ENCODE measurements around the gene TGIF1. TPM values are rescaled to one million over a fixed set of nuclear protein-coding genes. Genes with fewer than 3 reads are reported as not detected.

TGIF1 gene
- total and polyA plus RNA-seq, 4 experiments from 2014 or later, result 69.6 to 95.1 (median 87.9) TPM

DNA sequence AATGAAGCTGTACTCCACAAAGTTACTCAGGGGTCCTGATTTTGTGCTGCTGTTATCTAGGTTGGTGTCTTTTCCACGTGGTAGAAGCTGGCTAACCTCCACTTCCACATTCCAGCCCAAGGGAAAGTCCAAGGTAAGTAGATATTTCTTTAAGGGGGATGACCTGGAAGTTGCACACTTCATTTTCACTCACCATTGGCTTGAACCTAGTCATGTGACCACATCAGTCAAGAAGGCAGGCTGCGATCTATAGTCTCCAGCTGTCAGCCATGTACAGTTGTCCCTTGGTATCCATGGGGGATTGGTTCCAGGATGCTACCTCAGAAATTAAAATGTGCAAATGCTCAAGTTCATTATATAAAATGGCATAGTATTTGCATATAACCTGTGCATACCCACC, 31.9 kb upstream of the TGIF1 start:
- H3K4me1 ChIP-seq (ENCODE audit: insufficient read depth, low read length), result no peaks in the 10 kb centered on the region
- no peak for DNase-seq
- H3K4me1 Mint-ChIP-seq, result no peaks in the 10 kb centered on the region
- no peak overlapping the region for H3K27ac Mint-ChIP-seq
- no peaks in the 10 kb centered on the region for H3K27me3 ChIP-seq (ENCODE audit: insufficient read depth, low read length)
- H3K9me3 ChIP-seq (ENCODE audit: control insufficient read depth in 1 of 2, low read length in 2 of 2), result no peaks in the 10 kb centered on the region
- peaks cover 0 to 3% (median 0%) of the 10 kb centered on the region in 8 donors for H3K9me3 Mint-ChIP-seq
- H3K27ac ChIP-seq (ENCODE audit: low read depth, low read length), result no peak overlapping the region
- no peak overlapping the region for H3K4me3 Mint-ChIP-seq
- intact Hi-C loops (cut with micrococcal nuclease), result no loop called here
- ChIA-PET CTCF (ENCODE audit: partially characterized antibody) (no interaction called here), POLR2A (ENCODE audit: partially characterized antibody) (interaction anchor here (0.7 kb wide), 1 partner anchor 48 kb away, joined by 3 read pairs; no protein-coding TSS in a partner anchor)
- H3K36me3 Mint-ChIP-seq, result no peaks in the 10 kb centered on the region
- H3K27me3 Mint-ChIP-seq, result no peaks in the 10 kb centered on the region
- H3K4me3 ChIP-seq (ENCODE audit: low read length in 2 of 2), result no peak overlapping the region
- H3K36me3 ChIP-seq (ENCODE audit: insufficient read depth, low read length), result no peaks in the 10 kb centered on the region

DNA sequence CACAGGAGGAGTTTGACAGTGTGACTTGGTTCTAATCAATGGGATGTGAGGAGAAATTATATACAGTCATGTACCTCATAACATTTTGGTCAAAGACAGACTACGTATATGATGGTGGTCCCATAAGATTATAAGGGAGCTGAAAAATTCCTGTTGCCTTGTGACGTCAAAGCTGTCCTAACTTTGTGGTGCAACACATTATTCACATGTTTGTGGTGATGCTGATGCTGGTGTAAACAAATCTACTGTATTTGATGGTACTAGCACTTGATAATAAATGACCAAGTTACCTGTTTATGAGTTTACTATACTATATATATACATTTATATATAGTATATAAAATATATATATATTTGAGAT, 29.1 kb upstream of the TGIF1 start:
- H3K4me3 ChIP-seq (ENCODE audit: low read length in 2 of 2), result no peak overlapping the region
- Mint-ChIP-seq H3K4me3 (no peak overlapping the region), H3K9me3 (peaks cover 0 to 3% (median 0%) of the 10 kb centered on the region in 8 donors), H3K27ac (no peak overlapping the region), H3K36me3 (no peaks in the 10 kb centered on the region), H3K4me1 (no peaks in the 10 kb centered on the region), H3K27me3 (no peaks in the 10 kb centered on the region)
- no peak overlapping the region for H3K27ac ChIP-seq (ENCODE audit: low read depth, low read length)
- no peaks in the 10 kb centered on the region for H3K27me3 ChIP-seq (ENCODE audit: insufficient read depth, low read length)
- no peak for DNase-seq
- H3K36me3 ChIP-seq (ENCODE audit: insufficient read depth, low read length), result no peaks in the 10 kb centered on the region
- CTCF ChIA-PET (ENCODE audit: partially characterized antibody), result no interaction called here
- no peaks in the 10 kb centered on the region for H3K4me1 ChIP-seq (ENCODE audit: insufficient read depth, low read length)
- POLR2A ChIA-PET (ENCODE audit: partially characterized antibody), result no interaction called here
- H3K9me3 ChIP-seq (ENCODE audit: control insufficient read depth in 1 of 2, low read length in 2 of 2), result no peaks in the 10 kb centered on the region
- intact Hi-C loops (cut with micrococcal nuclease), result no loop called here

DNA sequence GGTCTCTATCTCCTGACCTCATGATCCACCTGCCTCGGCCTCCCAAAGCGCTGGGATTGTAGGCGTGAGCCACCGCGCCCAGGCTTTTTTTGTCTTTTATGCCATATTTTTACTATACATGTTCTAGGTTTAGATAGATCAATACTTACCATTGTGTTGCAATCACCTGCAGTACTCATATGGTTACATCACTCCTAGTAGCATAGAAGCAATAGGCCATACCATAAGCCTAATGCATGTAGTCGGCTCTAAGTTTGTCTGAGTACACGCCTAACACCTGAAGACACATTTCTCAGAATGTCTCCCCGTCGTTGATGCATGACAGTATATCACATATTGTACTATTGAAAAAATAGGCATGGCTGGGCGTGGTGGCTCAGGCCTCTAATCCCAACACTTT, 27.1 kb upstream of the TGIF1 start:
- POLR2A ChIA-PET (ENCODE audit: partially characterized antibody), result no interaction called here
- no peaks in the 10 kb centered on the region for H3K9me3 ChIP-seq (ENCODE audit: control insufficient read depth in 1 of 2, low read length in 2 of 2)
- no peaks in the 10 kb centered on the region for H3K36me3 ChIP-seq (ENCODE audit: insufficient read depth, low read length)
- no peak overlapping the region for H3K4me3 ChIP-seq (ENCODE audit: low read length in 2 of 2)
- no peak overlapping the region for H3K27ac ChIP-seq (ENCODE audit: low read depth, low read length)
- no peaks in the 10 kb centered on the region for H3K27me3 Mint-ChIP-seq
- no peak for DNase-seq
- H3K4me1 Mint-ChIP-seq, result no peaks in the 10 kb centered on the region
- intact Hi-C loops (cut with micrococcal nuclease), result loop anchor here (2.0 kb wide), 1 partner anchor 14 kb away; no protein-coding TSS in a partner anchor
- CTCF ChIA-PET (ENCODE audit: partially characterized antibody), result no interaction called here
- H3K27me3 ChIP-seq (ENCODE audit: insufficient read depth, low read length), result no peaks in the 10 kb centered on the region
- H3K27ac Mint-ChIP-seq, result no peak overlapping the region
- H3K9me3 Mint-ChIP-seq, result peaks cover 0 to 3% (median 0%) of the 10 kb centered on the region in 8 donors
- no peak overlapping the region for H3K4me3 Mint-ChIP-seq
- H3K36me3 Mint-ChIP-seq, result no peaks in the 10 kb centered on the region
- H3K4me1 ChIP-seq (ENCODE audit: insufficient read depth, low read length), result no peaks in the 10 kb centered on the region

DNA sequence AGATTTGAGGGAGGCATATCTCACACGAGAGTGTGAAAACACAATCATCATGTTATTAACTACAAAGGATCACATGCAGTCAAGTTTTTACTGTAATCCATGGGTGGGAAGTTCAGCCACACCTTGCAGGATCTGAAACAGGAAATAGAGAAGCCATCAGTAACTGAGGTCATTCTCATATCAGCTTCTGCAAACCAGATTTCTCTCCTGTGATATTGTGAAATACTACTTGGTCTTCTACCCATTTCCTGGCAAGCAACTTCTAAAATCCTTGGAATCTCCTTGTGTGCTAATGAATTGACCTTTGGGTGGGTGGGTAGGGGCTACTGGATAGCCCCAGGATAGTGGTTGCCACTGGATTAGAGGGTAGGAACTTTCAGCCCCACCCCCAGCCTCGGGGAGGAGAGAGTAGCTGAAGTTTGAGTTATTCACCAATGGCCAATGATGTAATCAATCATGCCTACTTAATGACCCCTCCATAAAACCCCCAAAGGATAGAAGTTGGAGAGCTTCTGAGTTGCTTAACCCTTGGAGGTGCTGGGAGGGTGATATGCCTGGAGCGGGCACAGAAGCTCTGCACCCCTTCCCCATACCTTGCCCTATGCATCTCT, 25.6 kb upstream of the TGIF1 start:
- no peak overlapping the region for H3K4me3 Mint-ChIP-seq
- H3K4me3 ChIP-seq (ENCODE audit: low read length in 2 of 2), result no peak overlapping the region
- H3K27me3 Mint-ChIP-seq, result no peaks in the 10 kb centered on the region
- no peak for DNase-seq
- H3K36me3 Mint-ChIP-seq, result no peaks in the 10 kb centered on the region
- ChIA-PET POLR2A (ENCODE audit: partially characterized antibody) (no interaction called here), CTCF (ENCODE audit: partially characterized antibody) (interaction anchor here (0.9 kb wide), 1 partner anchor 127 kb away, joined by 3 read pairs; no protein-coding TSS in a partner anchor)
- no peaks in the 10 kb centered on the region for H3K36me3 ChIP-seq (ENCODE audit: insufficient read depth, low read length)
- intact Hi-C loops (cut with micrococcal nuclease), result no loop called here
- H3K4me1 Mint-ChIP-seq, result no peaks in the 10 kb centered on the region
- H3K27ac ChIP-seq (ENCODE audit: low read depth, low read length), result no peak overlapping the region
- H3K27ac Mint-ChIP-seq, result no peak overlapping the region
- H3K9me3 Mint-ChIP-seq, result peaks cover 0 to under 1% (median 0%) of the 10 kb centered on the region in 8 donors
- no peaks in the 10 kb centered on the region for H3K9me3 ChIP-seq (ENCODE audit: control insufficient read depth in 1 of 2, low read length in 2 of 2)
- H3K27me3 ChIP-seq (ENCODE audit: insufficient read depth, low read length), result no peaks in the 10 kb centered on the region
- H3K4me1 ChIP-seq (ENCODE audit: insufficient read depth, low read length), result no peaks in the 10 kb centered on the region

DNA sequence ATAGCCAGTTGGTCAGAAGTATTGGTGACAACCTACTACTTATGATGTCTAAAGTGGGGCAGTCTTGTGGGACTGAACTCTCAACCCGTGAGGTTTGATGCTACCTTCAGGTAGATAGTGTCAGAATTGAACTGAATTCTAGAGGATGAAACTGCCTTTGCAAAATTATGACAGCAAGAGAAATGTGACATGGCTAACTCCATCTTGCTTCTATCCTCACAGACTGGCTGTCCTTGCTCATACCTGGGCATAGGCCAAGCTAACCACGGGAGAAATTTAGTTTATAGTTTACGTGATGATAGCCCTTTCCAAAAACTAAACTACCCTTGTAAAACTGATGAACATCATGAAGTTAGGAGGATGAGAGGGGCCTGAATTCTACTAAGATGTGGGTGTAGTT, 24.9 kb upstream of the TGIF1 start:
- no peaks in the 10 kb centered on the region for H3K27me3 ChIP-seq (ENCODE audit: insufficient read depth, low read length)
- H3K36me3 ChIP-seq (ENCODE audit: insufficient read depth, low read length), result no peaks in the 10 kb centered on the region
- no peaks in the 10 kb centered on the region for H3K9me3 ChIP-seq (ENCODE audit: control insufficient read depth in 1 of 2, low read length in 2 of 2)
- no peaks in the 10 kb centered on the region for H3K9me3 Mint-ChIP-seq
- no peak overlapping the region for H3K4me3 ChIP-seq (ENCODE audit: low read length in 2 of 2)
- H3K27ac ChIP-seq (ENCODE audit: low read depth, low read length), result no peak overlapping the region
- intact Hi-C loops (cut with micrococcal nuclease), result no loop called here
- POLR2A ChIA-PET (ENCODE audit: partially characterized antibody), result no interaction called here
- H3K36me3 Mint-ChIP-seq, result no peaks in the 10 kb centered on the region
- no peak overlapping the region for H3K4me3 Mint-ChIP-seq
- H3K4me1 Mint-ChIP-seq, result no peaks in the 10 kb centered on the region
- no peak for DNase-seq
- CTCF ChIA-PET (ENCODE audit: partially characterized antibody), result no interaction called here
- no peaks in the 10 kb centered on the region for H3K4me1 ChIP-seq (ENCODE audit: insufficient read depth, low read length)
- no peak overlapping the region for H3K27ac Mint-ChIP-seq
- no peaks in the 10 kb centered on the region for H3K27me3 Mint-ChIP-seq

DNA sequence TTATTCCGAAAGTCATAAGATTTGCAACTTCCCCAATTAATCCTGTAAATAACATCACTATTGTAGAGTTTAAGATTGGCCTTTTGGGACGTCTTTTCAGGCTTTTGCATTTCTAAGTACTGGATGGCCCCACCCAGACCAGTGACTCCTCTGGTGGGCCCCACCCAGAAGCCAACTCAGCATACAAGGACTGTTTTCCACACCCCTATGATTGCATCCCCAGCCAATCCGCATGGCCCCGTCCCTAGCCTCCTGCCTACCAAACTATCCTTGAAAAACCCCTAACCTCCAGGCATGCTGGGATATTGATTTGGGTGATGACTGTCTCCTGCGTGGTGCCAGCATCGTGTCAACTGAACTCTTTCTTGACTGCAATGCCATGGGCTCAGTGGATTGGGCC, 24.5 kb upstream of the TGIF1 start:
- Histone ChIP-seq H3K27ac (ENCODE audit: low read depth, low read length) (no peak overlapping the region), H3K36me3 (ENCODE audit: insufficient read depth, low read length) (no peaks in the 10 kb centered on the region), H3K4me1 (ENCODE audit: insufficient read depth, low read length) (no peaks in the 10 kb centered on the region), H3K4me3 (ENCODE audit: low read length in 2 of 2) (no peak overlapping the region), H3K27me3 (ENCODE audit: insufficient read depth, low read length) (no peaks in the 10 kb centered on the region), H3K9me3 (ENCODE audit: control insufficient read depth in 1 of 2, low read length in 2 of 2) (no peaks in the 10 kb centered on the region)
- H3K4me3 Mint-ChIP-seq, result no peak overlapping the region
- DNase-seq, result no peak
- ChIA-PET POLR2A (ENCODE audit: partially characterized antibody) (no interaction called here), CTCF (ENCODE audit: partially characterized antibody) (no interaction called here)
- no peaks in the 10 kb centered on the region for H3K27me3 Mint-ChIP-seq
- H3K27ac Mint-ChIP-seq, result no peak overlapping the region
- H3K4me1 Mint-ChIP-seq, result no peaks in the 10 kb centered on the region
- no peaks in the 10 kb centered on the region for H3K9me3 Mint-ChIP-seq
- no peaks in the 10 kb centered on the region for H3K36me3 Mint-ChIP-seq
- intact Hi-C loops (cut with micrococcal nuclease), result no loop called here

DNA sequence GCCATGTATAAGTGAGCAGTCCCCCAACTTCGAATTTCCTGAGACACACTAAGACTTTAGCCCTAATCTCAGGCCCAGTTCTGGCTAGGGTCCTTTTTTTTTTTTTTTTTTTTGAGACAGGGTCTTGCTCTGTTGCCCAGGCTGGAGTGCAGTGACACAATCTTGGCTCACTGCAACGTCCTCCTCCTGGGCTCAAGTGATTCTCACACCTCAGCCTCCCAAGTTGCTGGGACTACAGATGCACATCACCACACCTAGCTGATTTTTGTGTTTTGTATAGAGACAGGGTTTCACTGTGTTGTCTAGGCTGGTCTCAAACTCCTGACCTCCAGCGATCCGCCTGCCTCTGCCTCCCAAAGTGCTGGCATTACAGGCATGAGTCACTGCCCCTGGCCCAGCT, 23.9 kb upstream of the TGIF1 start:
- no peaks in the 10 kb centered on the region for H3K27me3 ChIP-seq (ENCODE audit: insufficient read depth, low read length)
- H3K27ac Mint-ChIP-seq, result no peak overlapping the region
- no peak for DNase-seq
- no peaks in the 10 kb centered on the region for H3K4me1 ChIP-seq (ENCODE audit: insufficient read depth, low read length)
- H3K9me3 Mint-ChIP-seq, result no peaks in the 10 kb centered on the region
- no peaks in the 10 kb centered on the region for H3K27me3 Mint-ChIP-seq
- no peak overlapping the region for H3K4me3 ChIP-seq (ENCODE audit: low read length in 2 of 2)
- no peaks in the 10 kb centered on the region for H3K36me3 ChIP-seq (ENCODE audit: insufficient read depth, low read length)
- H3K36me3 Mint-ChIP-seq, result no peaks in the 10 kb centered on the region
- ChIA-PET POLR2A (ENCODE audit: partially characterized antibody) (no interaction called here), CTCF (ENCODE audit: partially characterized antibody) (no interaction called here)
- no peaks in the 10 kb centered on the region for H3K4me1 Mint-ChIP-seq
- no peak overlapping the region for H3K27ac ChIP-seq (ENCODE audit: low read depth, low read length)
- H3K9me3 ChIP-seq (ENCODE audit: control insufficient read depth in 1 of 2, low read length in 2 of 2), result no peaks in the 10 kb centered on the region
- no peak overlapping the region for H3K4me3 Mint-ChIP-seq
- intact Hi-C loops (cut with micrococcal nuclease), result no loop called here

DNA sequence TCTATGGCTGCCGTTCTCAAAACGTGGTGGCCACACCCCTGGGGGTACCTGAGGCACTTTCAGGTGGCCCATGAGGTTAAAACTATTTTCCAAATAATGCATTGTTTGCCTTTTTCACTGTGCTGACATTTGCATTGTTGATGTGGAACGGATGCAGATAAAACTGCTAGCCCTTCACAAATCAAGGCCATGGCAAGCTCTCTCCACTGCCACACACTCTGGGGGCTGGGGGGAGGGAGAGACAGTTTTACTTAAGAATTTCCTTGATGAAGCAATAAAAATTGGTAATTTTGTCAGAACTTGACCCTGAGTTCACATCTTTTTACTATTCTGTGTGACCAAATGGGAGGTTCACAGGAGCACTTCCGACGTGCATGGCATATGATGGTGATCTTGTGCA, 22.0 kb upstream of the TGIF1 start:
- H3K4me3 Mint-ChIP-seq, result no peak overlapping the region
- H3K36me3 Mint-ChIP-seq, result no peaks in the 10 kb centered on the region
- H3K27ac Mint-ChIP-seq, result no peak overlapping the region
- Histone ChIP-seq H3K4me1 (ENCODE audit: insufficient read depth, low read length) (no peaks in the 10 kb centered on the region), H3K36me3 (ENCODE audit: insufficient read depth, low read length) (no peaks in the 10 kb centered on the region), H3K9me3 (ENCODE audit: control insufficient read depth in 1 of 2, low read length in 2 of 2) (no peaks in the 10 kb centered on the region), H3K4me3 (ENCODE audit: low read length in 2 of 2) (no peak overlapping the region), H3K27ac (ENCODE audit: low read depth, low read length) (no peak overlapping the region), H3K27me3 (ENCODE audit: insufficient read depth, low read length) (no peaks in the 10 kb centered on the region)
- no peaks in the 10 kb centered on the region for H3K27me3 Mint-ChIP-seq
- ChIA-PET CTCF (ENCODE audit: partially characterized antibody) (no interaction called here), POLR2A (ENCODE audit: partially characterized antibody) (no interaction called here)
- no peak for DNase-seq
- intact Hi-C loops (cut with micrococcal nuclease), result no loop called here
- H3K4me1 Mint-ChIP-seq, result no peaks in the 10 kb centered on the region
- H3K9me3 Mint-ChIP-seq, result no peaks in the 10 kb centered on the region
